Gastrocnemius medialis (tissue), 4 donors: Measurements from ENCODE around the gene PCSK5. TPM values are rescaled to one million over a fixed set of nuclear protein-coding genes. Genes with fewer than 3 reads are reported as not detected.

ENCODE experiments used
- ATAC-seq, 2 donors: fragments of 150-250 bp; one replicate each; pipeline ENCODE4 v1.9.1; 2016
- DNase-seq, 2 donors: peaks; one replicate each; pipeline ENCODE4 v3.0.0-alpha.2; 2019
- H3K27ac ChIP-seq, 4 donors: fragments of 200-600 bp; sonication (generic); 1 replicate in 1 of 4; 2 replicates in 3 of 4; pipeline ENCODE4 v1.5.1; 2016 to 2018; ENCODE audit warnings: mild to moderate bottlenecking in 2 of 4, moderate library complexity in 1 of 4
- H3K27me3 ChIP-seq, 3 donors: fragments of 200-600 bp; sonication (generic) in 2 of 3; 1 replicate in 1 of 3; 2 replicates in 2 of 3; pipeline versions ENCODE4 v1.5.1 to v1.6.0; 2016 to 2019; ENCODE audit warnings: mild to moderate bottlenecking in 1 of 3, moderate library complexity in 1 of 3
- H3K36me3 ChIP-seq, 2 donors: fragments of 200-600 bp; sonication (generic) in 1 of 2; one replicate each; pipeline ENCODE4 v1.5.1; 2017 to 2018
- H3K4me1 ChIP-seq, 2 donors: fragments of 200-600 bp; sonication (generic) in 1 of 2; one replicate each; pipeline ENCODE4 v1.5.1; 2016 to 2017; ENCODE audit warnings: mild to moderate bottlenecking in 2 of 2
- H3K4me3 ChIP-seq, 4 donors: fragments of 200-600 bp; sonication (generic) in 3 of 4; 1 replicate in 1 of 4; 2 replicates in 3 of 4; pipeline ENCODE4 v1.5.1; 2016 to 2019; ENCODE audit warnings: mild to moderate bottlenecking in 2 of 4
- H3K9me3 ChIP-seq, 3 donors: fragments of 200-600 bp; sonication (generic) in 2 of 3; 1 replicate in 1 of 3; 2 replicates in 2 of 3; pipeline ENCODE4 v1.5.1; 2016 to 2019
- POLR2A ChIP-seq, 2 donors: fragments of 450-650 bp; IDR thresholded peaks; one replicate each; pipeline ENCODE4 v1.6.1; 2017; ENCODE audit warnings: antibody characterized with exemption in 2 of 2, mild to moderate bottlenecking in 2 of 2, moderate library complexity in 2 of 2
- in situ Hi-C, 4 donors: fragments of 200-750 bp; cut with MboI; loops; one replicate each; pipeline versions ENCODE4 v1.15.0 to v1.8.0; 2017; ENCODE audit warnings: low sequenced_read_pairs in 4 of 4
- intact Hi-C: fragments of 100-400 bp; cut with DNase I; formaldehyde crosslinking; loops from one replicate; pipeline ENCODE4 v1.15.1; 2023; ENCODE audit warnings: low total_unique reads
- total RNA-seq, 4 donors: library from RNA; depleted of rRNA; stranded (reverse); fragments of >200 nt; gene quantifications; one replicate each; pipeline versions ENCODE4 v1.1.0 to v1.2.3, GENCODE V29; 2016
- TF ChIP-seq, protein P1 (sequence below), 5 experiments: fragments of 450-650 bp in 3 of 5; fragments of 200-600 bp in 2 of 5; sonication (generic) in 2 of 5; IDR thresholded peaks in 4 of 5; conservative IDR thresholded peaks in 1 of 5; 1 replicate in 4 of 5; 2 replicates in 1 of 5; pipeline ENCODE4 v1.5.1; 2016 to 2019; ENCODE audit warnings: antibody characterized with exemption in 5 of 5, mild to moderate bottlenecking in 3 of 5, moderate library complexity in 3 of 5

Gene PCSK5
- total RNA-seq, 4 donors from 2014 or later, result 1.3 to 8.3 (median 3.2) TPM

DNA sequence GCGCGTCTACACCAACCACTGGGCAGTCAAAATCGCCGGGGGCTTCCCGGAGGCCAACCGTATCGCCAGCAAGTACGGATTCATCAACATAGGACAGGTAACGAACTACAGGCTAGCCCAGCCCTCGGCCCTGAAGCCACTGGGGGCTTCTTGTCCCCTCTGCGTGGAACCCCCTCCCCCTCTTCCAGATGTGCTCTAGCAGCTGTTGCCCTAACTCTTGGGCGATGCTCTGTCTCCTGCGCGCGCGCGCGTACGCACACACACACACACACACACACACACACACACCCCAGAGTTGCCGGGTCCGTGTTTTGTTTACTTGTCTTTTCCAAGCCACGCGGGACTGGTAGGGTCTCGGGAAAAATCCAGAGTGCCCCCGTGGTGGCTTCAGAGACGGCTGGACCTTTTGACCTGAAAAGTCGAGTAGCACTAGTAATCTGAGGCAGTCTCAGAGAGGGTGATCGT is 836 bp downstream of the PCSK5 start:
- in situ Hi-C loops, result no loop called here
- intact Hi-C loops, result no loop called here
- no peak for DNase-seq

DNA sequence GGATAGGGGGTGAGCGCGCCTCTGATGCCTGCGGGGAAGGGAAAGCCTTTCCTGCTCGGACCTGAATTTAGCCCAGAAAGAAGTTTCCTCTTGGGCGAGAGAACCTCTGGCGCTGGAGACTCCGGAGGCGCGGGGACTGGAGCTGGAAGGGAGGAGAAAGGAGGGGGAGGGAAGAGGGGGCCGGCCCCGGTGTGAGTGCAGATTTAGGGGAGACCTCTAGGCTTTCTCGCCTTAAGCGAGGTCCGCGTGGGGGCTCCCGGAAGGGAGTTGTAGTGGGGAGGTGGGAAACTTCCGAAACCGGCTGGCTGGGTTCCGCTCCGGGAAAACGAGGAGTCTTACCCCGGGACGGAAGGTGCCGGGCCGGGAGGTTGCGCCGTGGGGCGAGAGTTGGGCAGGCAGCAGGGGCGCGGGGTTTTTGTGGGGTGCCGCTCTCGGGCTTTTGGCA is 1.3 kb downstream of the PCSK5 start:
- peaks cover 14 to 30% of the 10 kb centered on the region in 2 donors for H3K4me1 ChIP-seq
- ATAC-seq (no peak), DNase-seq (no peak)
- no peaks in the 10 kb centered on the region for H3K36me3 ChIP-seq
- H3K27me3 ChIP-seq, result peaks cover 0 to 11% (median 10%) of the 10 kb centered on the region in 3 donors
- intact Hi-C loops (no loop called here), in situ Hi-C loops (no loop called here)
- TF ChIP-seq, protein P1, sequence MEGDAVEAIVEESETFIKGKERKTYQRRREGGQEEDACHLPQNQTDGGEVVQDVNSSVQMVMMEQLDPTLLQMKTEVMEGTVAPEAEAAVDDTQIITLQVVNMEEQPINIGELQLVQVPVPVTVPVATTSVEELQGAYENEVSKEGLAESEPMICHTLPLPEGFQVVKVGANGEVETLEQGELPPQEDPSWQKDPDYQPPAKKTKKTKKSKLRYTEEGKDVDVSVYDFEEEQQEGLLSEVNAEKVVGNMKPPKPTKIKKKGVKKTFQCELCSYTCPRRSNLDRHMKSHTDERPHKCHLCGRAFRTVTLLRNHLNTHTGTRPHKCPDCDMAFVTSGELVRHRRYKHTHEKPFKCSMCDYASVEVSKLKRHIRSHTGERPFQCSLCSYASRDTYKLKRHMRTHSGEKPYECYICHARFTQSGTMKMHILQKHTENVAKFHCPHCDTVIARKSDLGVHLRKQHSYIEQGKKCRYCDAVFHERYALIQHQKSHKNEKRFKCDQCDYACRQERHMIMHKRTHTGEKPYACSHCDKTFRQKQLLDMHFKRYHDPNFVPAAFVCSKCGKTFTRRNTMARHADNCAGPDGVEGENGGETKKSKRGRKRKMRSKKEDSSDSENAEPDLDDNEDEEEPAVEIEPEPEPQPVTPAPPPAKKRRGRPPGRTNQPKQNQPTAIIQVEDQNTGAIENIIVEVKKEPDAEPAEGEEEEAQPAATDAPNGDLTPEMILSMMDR (IDR thresholded peaks at IDR 0.05 in 4 of 5, conservative IDR thresholded peaks at IDR 0.05 in 1 of 5), result no peak
- no peak for TF ChIP-seq POLR2A (IDR thresholded peaks at IDR 0.05)
- H3K9me3 ChIP-seq, result no peaks in the 10 kb centered on the region
- peak overlapping the region in 2 of 4 donors; percentile 68 to 78 for H3K27ac ChIP-seq
- peak overlapping the region; percentile 66 to 83 (median 80) for H3K4me3 ChIP-seq

More for the DNA sequence above, 836 bp downstream of the PCSK5 start:
- no peak for ATAC-seq
- Histone ChIP-seq H3K9me3 (no peaks in the 10 kb centered on the region), H3K4me3 (peak overlapping the region; percentile 66 to 83 (median 80)), H3K27ac (peak overlapping the region; percentile 68 to 79 (median 75)), H3K4me1 (peaks cover 14 to 30% of the 10 kb centered on the region in 2 donors), H3K36me3 (no peaks in the 10 kb centered on the region), H3K27me3 (peaks cover 0 to 11% (median 10%) of the 10 kb centered on the region in 3 donors)
- no peak for TF ChIP-seq POLR2A (IDR thresholded peaks at IDR 0.05)
- TF ChIP-seq, protein P1 (IDR thresholded peaks at IDR 0.05 in 4 of 5, conservative IDR thresholded peaks at IDR 0.05 in 1 of 5), result no peak

DNA sequence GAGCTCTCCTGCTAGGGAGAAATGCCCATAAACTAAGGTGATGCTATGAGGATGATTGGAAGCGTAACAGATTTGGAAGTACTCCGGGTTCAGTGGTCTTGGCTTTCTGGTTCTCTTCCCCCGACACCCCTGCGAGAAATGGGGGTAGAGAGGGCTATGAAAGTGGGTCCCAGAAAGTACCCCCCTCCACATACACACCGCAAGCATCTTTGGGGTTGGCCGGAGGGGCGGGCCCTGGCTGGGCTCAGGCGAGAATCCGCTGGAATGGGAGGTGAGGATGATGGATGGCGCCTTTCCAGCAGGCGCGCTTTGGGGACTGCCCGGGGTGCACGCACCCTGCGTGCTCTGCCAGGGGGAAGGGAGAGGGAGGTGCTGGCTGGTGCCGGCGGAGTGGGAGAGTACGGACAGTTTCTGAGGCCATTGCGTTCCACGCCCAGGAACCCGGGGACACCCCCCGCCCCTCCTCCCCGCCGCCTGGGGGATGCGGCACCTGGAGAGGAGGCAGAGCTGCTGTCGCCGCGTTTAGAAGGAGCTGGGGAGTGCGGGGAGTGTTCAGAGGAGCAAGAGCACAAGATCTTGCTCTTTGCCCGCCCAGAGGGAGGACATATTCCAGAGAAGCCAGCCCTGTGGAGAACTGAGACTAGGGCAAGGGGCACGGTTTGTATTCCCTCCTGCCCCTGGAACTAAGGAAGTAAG is 1.9 kb downstream of the PCSK5 start:
- no peak for ATAC-seq
- Histone ChIP-seq H3K27me3 (peaks cover 0 to 11% (median 10%) of the 10 kb centered on the region in 3 donors), H3K9me3 (no peaks in the 10 kb centered on the region), H3K27ac (peak overlapping the region in 1 of 4 donors; percentile 68), H3K4me3 (peak overlapping the region; percentile 66 to 83 (median 80)), H3K4me1 (peaks cover 14 to 30% of the 10 kb centered on the region in 2 donors), H3K36me3 (no peaks in the 10 kb centered on the region)
- TF ChIP-seq, protein P1 (IDR thresholded peaks at IDR 0.05 in 4 of 5, conservative IDR thresholded peaks at IDR 0.05 in 1 of 5), result no peak
- no peak for TF ChIP-seq POLR2A (IDR thresholded peaks at IDR 0.05)
- intact Hi-C loops, result no loop called here
- no peak for DNase-seq
- in situ Hi-C loops, result no loop called here

DNA sequence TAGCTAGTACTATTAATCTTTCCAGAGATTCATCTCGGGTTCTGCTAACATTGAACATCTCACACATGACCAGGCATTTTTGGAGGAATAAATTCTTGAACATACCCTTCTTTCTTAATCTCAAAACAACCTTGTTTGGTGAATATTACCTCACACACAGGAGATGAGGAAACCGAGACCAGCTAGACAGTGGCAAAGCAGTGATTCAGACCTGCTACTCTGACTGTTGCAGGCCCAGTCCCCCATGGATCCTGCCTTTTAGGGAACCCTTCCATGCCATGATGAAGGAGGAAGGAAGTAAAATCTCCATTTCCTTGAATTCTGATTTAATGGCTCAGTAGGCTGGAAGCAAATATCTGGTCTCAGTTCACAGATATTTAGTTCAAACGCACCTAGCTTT is 2.6 kb downstream of the PCSK5 start:
- no peaks in the 10 kb centered on the region for H3K36me3 ChIP-seq
- TF ChIP-seq, protein P1 (IDR thresholded peaks at IDR 0.05 in 4 of 5, conservative IDR thresholded peaks at IDR 0.05 in 1 of 5), result no peak
- no peak for TF ChIP-seq POLR2A (IDR thresholded peaks at IDR 0.05)
- peaks cover 0 to 11% (median 10%) of the 10 kb centered on the region in 3 donors for H3K27me3 ChIP-seq
- intact Hi-C loops (no loop called here), in situ Hi-C loops (no loop called here)
- H3K27ac ChIP-seq, result no peak overlapping the region
- no peaks in the 10 kb centered on the region for H3K9me3 ChIP-seq
- peaks cover 14 to 30% of the 10 kb centered on the region in 2 donors for H3K4me1 ChIP-seq
- ATAC-seq, result no peak
- peak overlapping the region in 3 of 4 donors; percentile 66 to 82 (median 77) for H3K4me3 ChIP-seq
- no peak for DNase-seq
